Upper lobe of right lung (tissue), 1 donor: ENCODE measurements around the gene ZBTB16. TPM values are rescaled to one million over a fixed set of nuclear protein-coding genes. Genes with fewer than 3 reads are reported as not detected.

ENCODE experiments used
- ATAC-seq: fragments of 200-7000 bp; cut with Tn5 transposase; one replicate; pipeline ENCODE4 v1.9.1; 2020; ENCODE audit warnings: mild to moderate bottlenecking, moderate library complexity
- DNase-seq: peaks from one replicate; pipeline ENCODE4 v3.0.0-alpha.2; 2020
- H3K27ac ChIP-seq: fragments of 200-600 bp; one replicate; pipeline ENCODE4 v1.8.0; 2022
- H3K27me3 ChIP-seq: fragments of 200-600 bp; one replicate; pipeline ENCODE4 v1.8.0; 2022; ENCODE audit warnings: mild to moderate bottlenecking
- H3K36me3 ChIP-seq: fragments of 200-600 bp; one replicate; pipeline ENCODE4 v1.8.0; 2022
- H3K4me1 ChIP-seq: fragments of 200-600 bp; one replicate; pipeline ENCODE4 v1.8.0; 2022
- H3K4me3 ChIP-seq: fragments of 200-600 bp; one replicate; pipeline ENCODE4 v1.8.0; 2022; ENCODE audit warnings: mild to moderate bottlenecking
- H3K9me3 ChIP-seq: fragments of 200-600 bp; one replicate; pipeline ENCODE4 v1.8.0; 2022
- CTCF ChIP-seq: fragments of 200-600 bp; IDR thresholded peaks from one replicate; pipeline ENCODE4 v1.8.0; 2022; ENCODE audit warnings: antibody characterized with exemption
- intact Hi-C: fragments of 100-400 bp; cut with DNase I; formaldehyde crosslinking; loops from one replicate; pipeline ENCODE4 v1.11.0; 2022
- total RNA-seq: library from RNA; stranded (reverse); fragmentation: NEBNext Ultra II Directional; extraction: Animal tissue kit (Norgen Biotek cat#: 25700); gene quantifications from one replicate; pipeline ENCODE4 v1.2.1, GENCODE V29; 2021
- donor health status: DM: no; HTN: yes; CAD: no; lungs with severe emphysema.

ZBTB16 gene
- total RNA-seq, 1 donor from 2014 or later, result 221 TPM

GRCh38 chr11:114094516-114094915 is 35.0 kb downstream of the ZBTB16 start:
- H3K4me1 ChIP-seq, result peaks cover 82% of the 10 kb centered on the region
- no peak overlapping the region for H3K27ac ChIP-seq
- no peak overlapping the region for H3K4me3 ChIP-seq
- intact Hi-C loops, result no loop called here
- ATAC-seq, result no peak
- TF ChIP-seq CTCF, result no peak
- no peaks in the 10 kb centered on the region for H3K27me3 ChIP-seq
- H3K9me3 ChIP-seq, result no peaks in the 10 kb centered on the region
- H3K36me3 ChIP-seq, result peaks cover 11% of the 10 kb centered on the region
- no peak for DNase-seq

DNA sequence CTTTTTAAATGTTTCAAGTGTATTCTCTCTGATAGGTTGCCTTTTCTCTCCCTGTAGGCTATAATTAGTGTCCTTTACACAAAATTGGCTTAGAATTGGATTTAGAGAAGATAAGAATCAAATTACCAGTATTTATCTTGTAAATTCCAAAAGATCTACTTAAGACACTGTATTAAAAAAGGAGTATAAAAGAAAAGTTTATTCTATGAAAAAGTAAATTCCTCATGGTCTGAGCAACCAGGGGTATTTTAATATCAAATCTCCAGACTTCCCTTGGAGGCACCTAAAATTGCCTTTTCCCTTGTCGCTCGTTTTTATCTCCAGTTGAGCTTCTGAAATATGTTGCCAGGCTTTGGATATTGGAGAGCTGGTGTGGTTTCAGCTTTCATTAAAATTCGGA is 36.4 kb downstream of the ZBTB16 start:
- intact Hi-C loops, result no loop called here
- Histone ChIP-seq H3K9me3 (no peaks in the 10 kb centered on the region), H3K36me3 (peaks cover 14% of the 10 kb centered on the region), H3K4me1 (peaks cover 79% of the 10 kb centered on the region), H3K27me3 (no peaks in the 10 kb centered on the region), H3K4me3 (no peak overlapping the region), H3K27ac (peak overlapping the region; percentile 33)
- no peak for TF ChIP-seq CTCF
- DNase-seq, result no peak
- ATAC-seq, result no peak

DNA sequence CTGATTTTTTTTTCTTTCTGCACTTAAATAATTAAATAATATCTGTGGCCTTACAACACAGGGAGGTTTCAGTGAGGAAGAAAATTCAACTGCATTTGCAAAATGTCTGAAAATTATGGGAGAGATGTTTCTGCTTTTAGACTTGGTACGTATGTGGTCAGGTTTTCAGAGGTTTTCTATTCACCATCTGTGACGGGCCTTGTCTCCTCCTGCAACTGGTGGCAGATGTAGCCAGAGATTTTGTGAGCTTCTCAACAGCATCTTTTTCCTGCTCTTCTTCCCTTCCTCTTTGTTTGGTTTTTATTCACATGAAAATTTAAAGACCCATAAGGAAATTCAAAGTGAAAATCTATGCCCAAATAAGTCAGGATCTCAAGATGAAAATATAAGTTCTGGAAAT is 38.3 kb downstream of the ZBTB16 start:
- Histone ChIP-seq H3K9me3 (no peaks in the 10 kb centered on the region), H3K4me3 (no peak overlapping the region), H3K4me1 (peaks cover 70% of the 10 kb centered on the region), H3K27me3 (no peaks in the 10 kb centered on the region), H3K27ac (no peak overlapping the region), H3K36me3 (peaks cover 15% of the 10 kb centered on the region)
- intact Hi-C loops, result no loop called here
- no peak for TF ChIP-seq CTCF
- no peak for DNase-seq
- ATAC-seq, result no peak

DNA sequence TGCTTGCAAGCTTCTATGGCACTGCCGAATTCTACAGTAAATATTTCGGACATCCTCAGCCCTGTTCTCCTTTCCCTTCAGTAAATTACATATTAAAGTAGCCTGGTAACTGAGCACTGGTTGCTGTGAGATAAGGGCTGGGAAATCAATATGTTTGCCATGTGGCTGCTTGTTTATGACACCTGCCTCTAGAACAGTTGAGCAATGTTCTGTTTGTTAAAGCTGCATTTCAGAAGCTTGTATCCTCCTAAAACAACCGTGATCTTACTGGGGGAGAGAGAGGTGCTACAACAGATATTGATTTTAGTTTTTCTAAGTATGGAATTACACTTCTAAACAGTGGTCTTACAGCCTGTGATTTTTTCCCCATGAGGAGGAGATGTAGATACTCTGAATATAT is 39.4 kb downstream of the ZBTB16 start:
- no peak overlapping the region for H3K27ac ChIP-seq
- H3K4me3 ChIP-seq, result no peak overlapping the region
- DNase-seq (no peak), ATAC-seq (no peak)
- H3K4me1 ChIP-seq, result peaks cover 69% of the 10 kb centered on the region
- intact Hi-C loops, result no loop called here
- H3K36me3 ChIP-seq, result peaks cover 15% of the 10 kb centered on the region
- H3K27me3 ChIP-seq, result no peaks in the 10 kb centered on the region
- no peak for TF ChIP-seq CTCF
- H3K9me3 ChIP-seq, result no peaks in the 10 kb centered on the region

GRCh38 chr11:114099392-114100178 is 40.1 kb downstream of the ZBTB16 start:
- no peak for DNase-seq
- intact Hi-C loops, result no loop called here

More at GRCh38 chr11:114099392-114100178, 40.1 kb downstream of the ZBTB16 start:
- no peak overlapping the region for H3K4me3 ChIP-seq
- no peak overlapping the region for H3K27ac ChIP-seq
- H3K27me3 ChIP-seq, result no peaks in the 10 kb centered on the region
- H3K9me3 ChIP-seq, result no peaks in the 10 kb centered on the region
- TF ChIP-seq CTCF, result no peak
- peaks cover 15% of the 10 kb centered on the region for H3K36me3 ChIP-seq
- peaks cover 75% of the 10 kb centered on the region for H3K4me1 ChIP-seq
- peak; percentile 51 for ATAC-seq
